GM12878 (cell line): ENCODE measurements around the gene HLA-DMA. TPM values are rescaled to one million over a fixed set of nuclear protein-coding genes. Genes with fewer than 3 reads are reported as not detected.
"Not testable (repeated sequence)": the region's sequence is repeated elsewhere in the genome, so short reads cannot be mapped to it uniquely, and the experiment has no call there.

ENCODE experiments used
- ATAC-seq: fragments of 200-7000 bp; cut with Tn5 transposase; 3 replicates; pipeline ENCODE4 v1.9.1; 2020; ENCODE audit warnings: mild to moderate bottlenecking, moderate library complexity
- BruUV-seq: library from RNA; stranded (reverse); fragments of 400-500 nt; replicated peaks from 2 replicates; lab custom pipeline; 2021; lab: Mats Ljungman, UMichigan
- CTCF ChIA-PET: fragments of 300-600 bp; sonication (Branson Sonifier 250); formaldehyde crosslinking; extraction: SDS; loops from one replicate; lab custom pipeline; 2021; ENCODE audit warnings: inconsistent platforms; lab: Yijun Ruan, JAX
- POLR2A ChIA-PET: fragments of 350-600 bp; formaldehyde crosslinking; extraction: SDS; loops from one replicate; lab custom pipeline; 2021; ENCODE audit warnings: inconsistent platforms; lab: Charles Lee
- RAD21 ChIA-PET: fragments of 300-600 bp; sonication (Branson Sonifier 250); formaldehyde crosslinking; loops from one replicate; lab custom pipeline; 2023; ENCODE audit warnings: antibody characterized with exemption; ENCODE audit not compliant: unreplicated experiment; lab: Charles Lee
- SMC1A ChIA-PET: fragments of 300-600 bp; sonication (Branson Sonifier 250); formaldehyde crosslinking; loops from one replicate; lab custom pipeline; 2023; ENCODE audit not compliant: unreplicated experiment, uncharacterized antibody; lab: Charles Lee
- DNase-seq: peaks from one replicate; pipeline ENCODE4 v3.0.0-alpha.2; 2011; ENCODE audit warnings: low read depth, low spot score
- FAIRE-seq: peaks from 3 replicates; lab custom pipeline; 2011; peaks lifted over from hg19 to GRCh38; lab: Jason Lieb, UNC
- H2AFZ ChIP-seq: 2 replicates; pipeline ENCODE4 v1.6.0; 2011; ENCODE audit warnings: low read depth, low read length, control low read depth; ENCODE audit not compliant: control insufficient read depth
- H3K27ac ChIP-seq: 2 replicates; pipeline ENCODE4 v1.5.1; 2011; ENCODE audit warnings: control low read depth; ENCODE audit not compliant: control insufficient read depth, insufficient read depth
- H3K27me3 ChIP-seq, 2 experiments: replicated peaks in 1 of 2; 2 replicates each; pipeline versions ENCODE4 v1.6.0 to v1.6.1; 2011; ENCODE audit warnings: low read length in 1 of 2; ENCODE audit not compliant: control insufficient read depth in 2 of 2, insufficient read depth in 2 of 2
- H3K36me3 ChIP-seq, 2 experiments: 2 replicates each; pipeline ENCODE4 v1.5.1; 2011; ENCODE audit warnings: low read length in 1 of 2; ENCODE audit not compliant: control insufficient read depth in 2 of 2, insufficient read depth in 2 of 2
- H3K4me1 ChIP-seq: 2 replicates; pipeline ENCODE4 v1.6.1; 2011; ENCODE audit warnings: mild to moderate bottlenecking, low read length, moderate library complexity, mixed read lengths; ENCODE audit not compliant: control insufficient read depth, insufficient read depth
- H3K4me2 ChIP-seq: 2 replicates; pipeline ENCODE4 v1.6.0; 2011; ENCODE audit warnings: control low read depth; ENCODE audit not compliant: control insufficient read depth, insufficient read depth
- H3K4me3 ChIP-seq: fragments of 200-600 bp; sonication (generic); 2 replicates; pipeline ENCODE4 v1.5.1; 2016
- H3K79me2 ChIP-seq: 2 replicates; pipeline ENCODE4 v1.6.0; 2011; ENCODE audit warnings: low read length; ENCODE audit not compliant: control insufficient read depth, insufficient read depth
- H3K9ac ChIP-seq: 2 replicates; pipeline ENCODE4 v1.8.0; 2011; ENCODE audit warnings: low read length, control low read depth, mixed read lengths; ENCODE audit not compliant: control insufficient read depth, insufficient read depth
- H3K9me3 ChIP-seq: replicated peaks from 3 replicates; pipeline ENCODE4 v1.5.1; 2011; ENCODE audit warnings: mild to moderate bottlenecking, low read length; ENCODE audit not compliant: control insufficient read depth, insufficient read depth
- H4K20me1 ChIP-seq: 2 replicates; pipeline ENCODE4 v1.6.0; 2011; ENCODE audit not compliant: control insufficient read depth, insufficient read depth
- BHLHE40 ChIP-seq, 2 experiments: fragments of 450-650 bp in 1 of 2; IDR thresholded peaks; 2 replicates each; pipeline ENCODE4 v1.6.1; 2011 to 2017; ENCODE audit warnings: low read depth in 2 of 2, borderline replicate concordance in 1 of 2, improper control_type of control experiment in 1 of 2, low read length in 1 of 2, mild to moderate bottlenecking in 1 of 2
- RAD51 ChIP-seq: fragments of 450-650 bp; IDR thresholded peaks from 2 replicates; pipeline ENCODE4 v1.6.1; 2016; ENCODE audit warnings: moderate library complexity, mild to moderate bottlenecking, inconsistent platforms
- SKIL ChIP-seq: fragments of 450-650 bp; IDR thresholded peaks from 2 replicates; pipeline ENCODE4 v1.6.1; 2017; ENCODE audit warnings: mild to moderate bottlenecking, low read depth, inconsistent platforms; ENCODE audit not compliant: poor library complexity, severe bottlenecking
- WGBS: methylation state at CpG from one replicate; pipeline ENCODE4 v1.1.6; 2016; ENCODE audit warnings: low lambda C conversion rate; ENCODE audit not compliant: insufficient replicate concordance, insufficient coverage; ENCODE audit errors: missing lambda C conversion rate; 5-methylcytosine and 5-hydroxymethylcytosine counted together
- in situ Hi-C: fragments of 300-500 bp; cut with MboI; formaldehyde crosslinking; loops from 9 replicates; pipeline ENCODE4 v1.14.3; 2018; ENCODE audit warnings: mixed read lengths
- intact Hi-C: fragments of 100-400 bp; cut with micrococcal nuclease; formaldehyde crosslinking; loops from one replicate; pipeline ENCODE4 v1.14.2; 2022; ENCODE audit not compliant: unreplicated experiment
- polyA plus RNA-seq, 11 experiments: library from polyadenylated mRNA; depleted of rRNA in 4 of 11; unstranded in 6 of 11; stranded (reverse) in 5 of 11; fragments of >200 nt; fragmentation: Nextera tagmentation in 4 of 11; fragmentation: Illumina TruSeq in 1 of 11; extraction: Ambion mirVana in 4 of 11; extraction: Trizol in 1 of 11; gene quantifications; 1 replicate in 1 of 11; 2 replicates in 10 of 11; pipeline versions ENCODE4 v1.2.1 to v1.2.3, GENCODE V29; 2011 to 2016; ENCODE audit warnings: inconsistent platforms in 2 of 11, missing spikeins in 2 of 11, low read depth in 1 of 11
- total RNA-seq, 4 experiments: library from RNA; depleted of rRNA in 3 of 4; stranded (reverse); fragments of >200 nt in 3 of 4; fragmentation: Illumina TruSeq in 1 of 4; extraction: Trizol in 1 of 4; gene quantifications; 2 replicates each; pipeline versions ENCODE4 v1.2.1 to v1.2.3, GENCODE V29; 2013 to 2021

Gene HLA-DMA
- total and polyA plus RNA-seq, 10 of the 15 experiments (the other 5 are each of a cell fraction or from before 2014, with no cell fraction given): 177 to 552 (median 309) TPM

GRCh38 chr6:32942555-32943123 is 10.3 kb downstream of the HLA-DMA start:
- peak overlapping the region; percentile 81 for H3K4me2 ChIP-seq
- H2AFZ ChIP-seq, H3K4me3 ChIP-seq, H3K9me3 ChIP-seq, FAIRE-seq, H3K36me3 ChIP-seq, H4K20me1 ChIP-seq, DNase-seq, H3K27me3 ChIP-seq, BruUV-seq, ATAC-seq: not testable (repeated sequence)
- WGBS: 40% methylated on average over 9 of the region's 9 CpGs
- ChIA-PET CTCF (interaction anchor here (0.9 to 15.9 kb wide), 12 partner anchors 9 to 104 kb away, joined by 3 to 532 read pairs (median 10); partner anchors contain the start of genes BRD2, HLA-DMA and TAP2), RAD21 (interaction anchor here (1.0 to 8.6 kb wide), 14 partner anchors 8 to 89 kb away, joined by 3 to 130 read pairs (median 12); partner anchors contain the start of genes BRD2, HLA-DMA, PSMB9 and TAP1), SMC1A (interaction anchor here (1.2 to 15.9 kb wide), 10 partner anchors 9 to 101 kb away, joined by 3 to 354 read pairs (median 8); partner anchors contain the start of genes BRD2 and HLA-DMA), POLR2A (interaction anchor here (0.5 to 10.8 kb wide), 18 partner anchors 9 to 340 kb away, joined by 3 to 270 read pairs (median 4); partner anchors contain the start of genes BRD2, HLA-DMA, PSMB9 and TAP1)
- H3K27ac ChIP-seq: peak overlapping the region; percentile 96
- peak overlapping the region; percentile 32; the same call in 1 of the 2 replicates for H3K9ac ChIP-seq
- peaks cover 53% of the 10 kb centered on the region for H3K79me2 ChIP-seq
- TF ChIP-seq SKIL (peak; percentile 29), BHLHE40 (IDR thresholded peaks at IDR 0.05; ENCODE audit: borderline replicate concordance in 1 of 2, low read depth in 2 of 2, low read length in 1 of 2) (peak in 1 of 2 experiments; percentile 62; a peak in 3 of 4 replicates), RAD51 (peak; percentile 77)
- peaks cover 48% of the 10 kb centered on the region for H3K4me1 ChIP-seq
- intact Hi-C loops: loop anchor here (10.0 kb wide), 1 partner anchor 508 kb away; the partner anchor contains the start of gene HLA-DRA
- in situ Hi-C loops: loop anchor here (10.0 kb wide), 1 partner anchor 328 kb away; no protein-coding TSS in a partner anchor
